ENCODE measurements around the gene MACROH2A1. TPM values are rescaled to one million over a fixed set of nuclear protein-coding genes. Genes with fewer than 3 reads are reported as not detected.

MACROH2A1 gene
- total RNA-seq, 1 experiment from 2014 or later, result 83.8 TPM

DNA sequence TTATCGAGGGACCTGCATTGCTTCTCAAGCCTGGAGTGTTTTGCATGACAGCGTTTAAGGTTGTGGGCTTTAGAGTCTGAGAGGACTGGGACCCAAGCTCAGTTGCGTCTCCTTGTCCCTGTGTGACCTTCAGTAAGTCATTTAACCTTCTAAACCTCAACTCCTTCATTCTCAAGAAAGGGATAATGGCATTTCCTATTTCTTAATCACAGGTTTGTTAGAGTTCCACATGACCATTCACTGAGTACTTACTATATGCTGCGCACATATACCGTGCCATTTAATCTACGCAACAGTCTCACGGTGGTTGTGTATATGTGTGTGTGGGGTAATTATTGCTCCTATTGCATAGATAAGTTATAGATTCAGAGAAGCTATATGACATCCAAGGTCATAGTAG, 76.3 kb downstream of the MACROH2A1 start:
- ChIA-PET CTCF (no interaction called here), POLR2A (no interaction called here)
- DNase-seq (ENCODE audit: low spot score) (no peak), ATAC-seq (no peak)
- no peak overlapping the region for H3K27ac Mint-ChIP-seq
- H3K4me1 Mint-ChIP-seq, result no peaks in the 10 kb centered on the region
- no peak overlapping the region for H3K4me3 Mint-ChIP-seq
- no peaks in the 10 kb centered on the region for H3K9me3 Mint-ChIP-seq
- H3K36me3 Mint-ChIP-seq, result no peaks in the 10 kb centered on the region
- H3K27me3 Mint-ChIP-seq (ENCODE audit: low read depth), result no peaks in the 10 kb centered on the region
- TF ChIP-seq, protein P1, sequence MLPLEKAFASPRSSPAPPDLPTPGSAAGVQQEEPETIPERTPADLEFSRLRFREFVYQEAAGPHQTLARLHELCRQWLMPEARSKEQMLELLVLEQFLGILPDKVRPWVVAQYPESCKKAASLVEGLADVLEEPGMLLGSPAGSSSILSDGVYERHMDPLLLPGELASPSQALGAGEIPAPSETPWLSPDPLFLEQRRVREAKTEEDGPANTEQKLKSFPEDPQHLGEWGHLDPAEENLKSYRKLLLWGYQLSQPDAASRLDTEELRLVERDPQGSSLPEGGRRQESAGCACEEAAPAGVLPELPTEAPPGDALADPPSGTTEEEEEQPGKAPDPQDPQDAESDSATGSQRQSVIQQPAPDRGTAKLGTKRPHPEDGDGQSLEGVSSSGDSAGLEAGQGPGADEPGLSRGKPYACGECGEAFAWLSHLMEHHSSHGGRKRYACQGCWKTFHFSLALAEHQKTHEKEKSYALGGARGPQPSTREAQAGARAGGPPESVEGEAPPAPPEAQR (CRISPR knock-in tag; IDR thresholded peaks at IDR 0.05), result no peak
- TF ChIP-seq, protein P2, sequence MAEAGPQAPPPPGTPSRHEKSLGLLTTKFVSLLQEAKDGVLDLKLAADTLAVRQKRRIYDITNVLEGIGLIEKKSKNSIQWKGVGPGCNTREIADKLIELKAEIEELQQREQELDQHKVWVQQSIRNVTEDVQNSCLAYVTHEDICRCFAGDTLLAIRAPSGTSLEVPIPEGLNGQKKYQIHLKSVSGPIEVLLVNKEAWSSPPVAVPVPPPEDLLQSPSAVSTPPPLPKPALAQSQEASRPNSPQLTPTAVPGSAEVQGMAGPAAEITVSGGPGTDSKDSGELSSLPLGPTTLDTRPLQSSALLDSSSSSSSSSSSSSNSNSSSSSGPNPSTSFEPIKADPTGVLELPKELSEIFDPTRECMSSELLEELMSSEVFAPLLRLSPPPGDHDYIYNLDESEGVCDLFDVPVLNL (CRISPR knock-in tag; IDR thresholded peaks at IDR 0.05; ENCODE audit: borderline replicate concordance, low read depth), result no peak
- TF ChIP-seq, protein P3, sequence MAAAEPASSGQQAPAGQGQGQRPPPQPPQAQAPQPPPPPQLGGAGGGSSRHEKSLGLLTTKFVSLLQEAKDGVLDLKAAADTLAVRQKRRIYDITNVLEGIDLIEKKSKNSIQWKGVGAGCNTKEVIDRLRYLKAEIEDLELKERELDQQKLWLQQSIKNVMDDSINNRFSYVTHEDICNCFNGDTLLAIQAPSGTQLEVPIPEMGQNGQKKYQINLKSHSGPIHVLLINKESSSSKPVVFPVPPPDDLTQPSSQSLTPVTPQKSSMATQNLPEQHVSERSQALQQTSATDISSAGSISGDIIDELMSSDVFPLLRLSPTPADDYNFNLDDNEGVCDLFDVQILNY (CRISPR knock-in tag; IDR thresholded peaks at IDR 0.05), result no peak
- TF ChIP-seq NR3C1 (CRISPR knock-in tag; conservative IDR thresholded peaks at IDR 0.05; ENCODE audit: low read depth) (no peak), OVOL2 (CRISPR knock-in tag; IDR thresholded peaks at IDR 0.05; ENCODE audit: borderline replicate concordance) (no peak), TEAD4 (CRISPR knock-in tag; IDR thresholded peaks at IDR 0.05) (no peak), TEAD1 (CRISPR knock-in tag; IDR thresholded peaks at IDR 0.05) (no peak), KAT7 (CRISPR knock-in tag; IDR thresholded peaks at IDR 0.05; ENCODE audit: borderline replicate concordance) (no peak)
- TF ChIP-seq, protein P4, sequence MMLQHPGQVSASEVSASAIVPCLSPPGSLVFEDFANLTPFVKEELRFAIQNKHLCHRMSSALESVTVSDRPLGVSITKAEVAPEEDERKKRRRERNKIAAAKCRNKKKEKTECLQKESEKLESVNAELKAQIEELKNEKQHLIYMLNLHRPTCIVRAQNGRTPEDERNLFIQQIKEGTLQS (CRISPR knock-in tag; conservative IDR thresholded peaks at IDR 0.05), result no peak
- TF ChIP-seq, protein P5, sequence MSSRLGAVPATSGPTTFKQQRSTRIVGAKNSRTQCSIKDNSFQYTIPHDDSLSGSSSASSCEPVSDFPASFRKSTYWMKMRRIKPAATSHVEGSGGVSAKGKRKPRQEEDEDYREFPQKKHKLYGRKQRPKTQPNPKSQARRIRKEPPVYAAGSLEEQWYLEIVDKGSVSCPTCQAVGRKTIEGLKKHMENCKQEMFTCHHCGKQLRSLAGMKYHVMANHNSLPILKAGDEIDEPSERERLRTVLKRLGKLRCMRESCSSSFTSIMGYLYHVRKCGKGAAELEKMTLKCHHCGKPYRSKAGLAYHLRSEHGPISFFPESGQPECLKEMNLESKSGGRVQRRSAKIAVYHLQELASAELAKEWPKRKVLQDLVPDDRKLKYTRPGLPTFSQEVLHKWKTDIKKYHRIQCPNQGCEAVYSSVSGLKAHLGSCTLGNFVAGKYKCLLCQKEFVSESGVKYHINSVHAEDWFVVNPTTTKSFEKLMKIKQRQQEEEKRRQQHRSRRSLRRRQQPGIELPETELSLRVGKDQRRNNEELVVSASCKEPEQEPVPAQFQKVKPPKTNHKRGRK (CRISPR knock-in tag; IDR thresholded peaks at IDR 0.05; ENCODE audit: borderline replicate concordance), result no peak
- TF ChIP-seq, protein P6, sequence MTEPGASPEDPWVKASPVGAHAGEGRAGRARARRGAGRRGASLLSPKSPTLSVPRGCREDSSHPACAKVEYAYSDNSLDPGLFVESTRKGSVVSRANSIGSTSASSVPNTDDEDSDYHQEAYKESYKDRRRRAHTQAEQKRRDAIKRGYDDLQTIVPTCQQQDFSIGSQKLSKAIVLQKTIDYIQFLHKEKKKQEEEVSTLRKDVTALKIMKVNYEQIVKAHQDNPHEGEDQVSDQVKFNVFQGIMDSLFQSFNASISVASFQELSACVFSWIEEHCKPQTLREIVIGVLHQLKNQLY (CRISPR knock-in tag; IDR thresholded peaks at IDR 0.05), result no peak
- TF ChIP-seq, protein P7, sequence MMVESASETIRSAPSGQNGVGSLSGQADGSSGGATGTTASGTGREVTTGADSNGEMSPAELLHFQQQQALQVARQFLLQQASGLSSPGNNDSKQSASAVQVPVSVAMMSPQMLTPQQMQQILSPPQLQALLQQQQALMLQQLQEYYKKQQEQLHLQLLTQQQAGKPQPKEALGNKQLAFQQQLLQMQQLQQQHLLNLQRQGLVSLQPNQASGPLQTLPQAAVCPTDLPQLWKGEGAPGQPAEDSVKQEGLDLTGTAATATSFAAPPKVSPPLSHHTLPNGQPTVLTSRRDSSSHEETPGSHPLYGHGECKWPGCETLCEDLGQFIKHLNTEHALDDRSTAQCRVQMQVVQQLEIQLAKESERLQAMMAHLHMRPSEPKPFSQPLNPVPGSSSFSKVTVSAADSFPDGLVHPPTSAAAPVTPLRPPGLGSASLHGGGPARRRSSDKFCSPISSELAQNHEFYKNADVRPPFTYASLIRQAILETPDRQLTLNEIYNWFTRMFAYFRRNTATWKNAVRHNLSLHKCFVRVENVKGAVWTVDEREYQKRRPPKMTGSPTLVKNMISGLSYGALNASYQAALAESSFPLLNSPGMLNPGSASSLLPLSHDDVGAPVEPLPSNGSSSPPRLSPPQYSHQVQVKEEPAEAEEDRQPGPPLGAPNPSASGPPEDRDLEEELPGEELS (CRISPR knock-in tag; IDR thresholded peaks at IDR 0.05), result no peak

DNA sequence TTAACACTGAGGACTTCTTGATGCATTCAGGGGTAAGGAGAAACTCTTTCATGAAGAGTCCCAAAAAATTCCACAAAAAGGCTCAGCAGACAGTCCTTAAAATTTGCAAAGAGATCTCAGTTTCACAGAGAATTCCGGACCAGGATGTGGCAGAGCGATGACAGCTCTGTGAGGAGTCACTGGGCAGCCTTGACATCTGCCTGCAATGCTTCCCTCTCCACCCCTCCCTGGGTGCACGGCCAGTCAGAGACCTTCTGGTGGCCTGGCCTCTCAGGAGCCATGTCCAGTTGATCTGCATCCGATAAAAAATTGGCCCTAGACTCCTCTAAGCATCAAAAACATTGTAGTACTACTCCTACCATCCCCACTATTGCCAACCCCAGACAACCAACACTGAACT, 76.8 kb downstream of the MACROH2A1 start:
- CTCF ChIA-PET, result no interaction called here
- POLR2A ChIA-PET, result no interaction called here
- TF ChIP-seq, protein P8, sequence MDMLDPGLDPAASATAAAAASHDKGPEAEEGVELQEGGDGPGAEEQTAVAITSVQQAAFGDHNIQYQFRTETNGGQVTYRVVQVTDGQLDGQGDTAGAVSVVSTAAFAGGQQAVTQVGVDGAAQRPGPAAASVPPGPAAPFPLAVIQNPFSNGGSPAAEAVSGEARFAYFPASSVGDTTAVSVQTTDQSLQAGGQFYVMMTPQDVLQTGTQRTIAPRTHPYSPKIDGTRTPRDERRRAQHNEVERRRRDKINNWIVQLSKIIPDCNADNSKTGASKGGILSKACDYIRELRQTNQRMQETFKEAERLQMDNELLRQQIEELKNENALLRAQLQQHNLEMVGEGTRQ (CRISPR knock-in tag; IDR thresholded peaks at IDR 0.05), result no peak
- TF ChIP-seq JUN (CRISPR knock-in tag; IDR thresholded peaks at IDR 0.05), result no peak
- TF ChIP-seq GABPB1 (CRISPR knock-in tag; IDR thresholded peaks at IDR 0.05), result no peak
- no peak for TF ChIP-seq ZNF219 (CRISPR knock-in tag; IDR thresholded peaks at IDR 0.05; ENCODE audit: borderline replicate concordance)
- H3K36me3 Mint-ChIP-seq, result no peaks in the 10 kb centered on the region
- DNase-seq (ENCODE audit: low spot score) (no peak), ATAC-seq (no peak)
- no peaks in the 10 kb centered on the region for H3K9me3 Mint-ChIP-seq
- no peaks in the 10 kb centered on the region for H3K4me1 Mint-ChIP-seq
- H3K27me3 Mint-ChIP-seq (ENCODE audit: low read depth), result no peaks in the 10 kb centered on the region
- no peak overlapping the region for H3K27ac Mint-ChIP-seq
- no peak overlapping the region for H3K4me3 Mint-ChIP-seq
